Naive B cell (primary cell): ENCODE measurements around the gene LRRC27. TPM values are rescaled to one million over a fixed set of nuclear protein-coding genes. Genes with fewer than 3 reads are reported as not detected.

Experiments used
- ATAC-seq, 2 donors: fragments of 150-1000 bp; cut with Tn5 transposase; 2 replicates each; pipeline ENCODE4 v1.10.0; 2021; ENCODE audit warnings: low read depth in 2 of 2, mild to moderate bottlenecking in 2 of 2, moderate library complexity in 2 of 2
- DNase-seq: peaks from one replicate; pipeline ENCODE4 v3.0.0; 2022
- H3K27ac Mint-ChIP-seq, 6 donors: one replicate each; pipeline ENCODE4 v1.8.0; 2020 to 2022; ENCODE audit warnings: mild to moderate bottlenecking in 6 of 6, mixed read lengths in 6 of 6, moderate library complexity in 5 of 6, inconsistent platforms in 2 of 6
- H3K27me3 Mint-ChIP-seq, 3 donors: one replicate each; pipeline ENCODE4 v1.8.0; 2021 to 2022; ENCODE audit warnings: mixed read lengths in 3 of 3, mild to moderate bottlenecking in 1 of 3
- H3K36me3 Mint-ChIP-seq, 2 donors: one replicate each; pipeline ENCODE4 v1.8.0; 2020 to 2022; ENCODE audit warnings: mixed read lengths in 2 of 2, inconsistent platforms in 1 of 2, mild to moderate bottlenecking in 1 of 2
- H3K4me1 Mint-ChIP-seq, 3 donors: one replicate each; pipeline ENCODE4 v1.8.0; 2020 to 2022; ENCODE audit warnings: mixed read lengths in 3 of 3, inconsistent platforms in 1 of 3, mild to moderate bottlenecking in 1 of 3, moderate library complexity in 1 of 3
- H3K4me3 Mint-ChIP-seq, 8 donors: one replicate each; pipeline ENCODE4 v1.8.0; 2020 to 2022; ENCODE audit warnings: mild to moderate bottlenecking in 8 of 8, mixed read lengths in 8 of 8, moderate library complexity in 8 of 8, inconsistent platforms in 2 of 8
- H3K9me3 Mint-ChIP-seq, 7 donors: one replicate each; pipeline ENCODE4 v1.8.0; 2020 to 2022; ENCODE audit warnings: mixed read lengths in 7 of 7, mild to moderate bottlenecking in 5 of 7, inconsistent platforms in 2 of 7, moderate library complexity in 1 of 7
- polyA plus RNA-seq, 6 donors: library from polyadenylated mRNA; unstranded; fragments of 300-500 nt; fragmentation: Illumina TruSeq; gene quantifications; one replicate each; pipeline ENCODE4 v1.2.3, GENCODE V29; 2021; ENCODE audit warnings: low read depth in 6 of 6

LRRC27 gene
- 10 to 100 TPM in 1 of 6 donors, 1 to 10 TPM in 5; 7.7 to 11.1 (median 8.7) TPM for polyA plus RNA-seq

- Mint-ChIP-seq H3K27me3 (no peaks in the 10 kb centered on the region), H3K27ac (peak within 1 kb of the TSS; percentile 96 to 99 (median 98)), H3K4me1 (peaks cover 53 to 91% (median 79%) of the 10 kb centered on the region in 3 donors), H3K4me3 (peak within 1 kb of the TSS; percentile 87 to 97 (median 95)), H3K36me3 (peaks cover 0 to 4% of the 10 kb centered on the region in 2 donors), H3K9me3 (no peaks in the 10 kb centered on the region)
- peak; percentile 80 to 81 for ATAC-seq
- DNase-seq = peak; percentile 100
Observed at GRCh38 chr10:132331601-132332432, at the start of gene LRRC27. LRRC27 (plus strand) TSS chr10:132332193; CDS start chr10:132333525, 1,332 bp downstream.

GRCh38 chr10:132282667-132283603, 49.1 kb upstream of the LRRC27 start:
- DNase-seq (no peak), ATAC-seq (no peak)
- H3K9me3 Mint-ChIP-seq = peaks cover 0 to 5% (median 0%) of the 10 kb centered on the region in 7 donors
- H3K4me1 Mint-ChIP-seq = peaks cover 5 to 18% (median 8%) of the 10 kb centered on the region in 3 donors
- H3K36me3 Mint-ChIP-seq = no peaks in the 10 kb centered on the region
- peaks cover 0 to 20% (median 8%) of the 10 kb centered on the region in 3 donors for H3K27me3 Mint-ChIP-seq
- H3K27ac Mint-ChIP-seq = no peak overlapping the region
- no peak overlapping the region for H3K4me3 Mint-ChIP-seq

GRCh38 chr10:132283604-132284382, 48.2 kb upstream of the LRRC27 start:
- peaks cover 0 to 22% (median 8%) of the 10 kb centered on the region in 3 donors for H3K27me3 Mint-ChIP-seq
- H3K4me3 Mint-ChIP-seq = no peak overlapping the region
- no peak for DNase-seq
- no peak for ATAC-seq
- H3K36me3 Mint-ChIP-seq = no peaks in the 10 kb centered on the region
- peaks cover 3 to 18% (median 8%) of the 10 kb centered on the region in 3 donors for H3K4me1 Mint-ChIP-seq
- H3K9me3 Mint-ChIP-seq = peaks cover 0 to 12% (median 3%) of the 10 kb centered on the region in 7 donors
- no peak overlapping the region for H3K27ac Mint-ChIP-seq

- Mint-ChIP-seq H3K4me1 (peaks cover 0 to 3% (median 0%) of the 10 kb centered on the region in 3 donors), H3K27me3 (peaks cover 7 to 26% (median 23%) of the 10 kb centered on the region in 3 donors), H3K4me3 (no peak overlapping the region), H3K36me3 (no peaks in the 10 kb centered on the region), H3K27ac (no peak overlapping the region), H3K9me3 (peaks cover 0 to 18% (median 3%) of the 10 kb centered on the region in 7 donors)
- ATAC-seq (no peak), DNase-seq (no peak)
Observed at GRCh38 chr10:132289439-132289838, 42.6 kb upstream of the LRRC27 start.

- Mint-ChIP-seq H3K27ac (no peak overlapping the region), H3K9me3 (peaks cover 0 to 18% (median 3%) of the 10 kb centered on the region in 7 donors), H3K27me3 (peaks cover 11 to 28% (median 25%) of the 10 kb centered on the region in 3 donors), H3K36me3 (no peaks in the 10 kb centered on the region), H3K4me1 (peaks cover 0 to 5% (median 3%) of the 10 kb centered on the region in 3 donors), H3K4me3 (no peak overlapping the region)
- ATAC-seq (no peak), DNase-seq (no peak)
Observed at GRCh38 chr10:132290631-132291030, 41.4 kb upstream of the LRRC27 start.

- Mint-ChIP-seq H3K4me3 (no peak overlapping the region), H3K4me1 (peaks cover 0 to 7% (median 3%) of the 10 kb centered on the region in 3 donors), H3K27me3 (peaks cover 16 to 31% (median 30%) of the 10 kb centered on the region in 3 donors), H3K36me3 (no peaks in the 10 kb centered on the region), H3K9me3 (peaks cover 0 to 18% (median 3%) of the 10 kb centered on the region in 7 donors), H3K27ac (no peak overlapping the region)
- DNase-seq (no peak), ATAC-seq (no peak)
Observed at GRCh38 chr10:132291826-132292225, 40.2 kb upstream of the LRRC27 start.

- Mint-ChIP-seq H3K4me1 (peaks cover 5 to 11% (median 7%) of the 10 kb centered on the region in 3 donors), H3K27me3 (peaks cover 16 to 36% (median 36%) of the 10 kb centered on the region in 3 donors), H3K27ac (no peak overlapping the region), H3K4me3 (no peak overlapping the region), H3K9me3 (peaks cover 0 to 18% (median 3%) of the 10 kb centered on the region in 7 donors), H3K36me3 (no peaks in the 10 kb centered on the region)
- no peak for ATAC-seq
- DNase-seq = no peak
Observed at GRCh38 chr10:132292287-132293200, 39.4 kb upstream of the LRRC27 start.

- Mint-ChIP-seq H3K4me1 (peaks cover 6 to 13% (median 8%) of the 10 kb centered on the region in 3 donors), H3K4me3 (no peak overlapping the region), H3K27ac (no peak overlapping the region), H3K9me3 (peaks cover 0 to 11% (median 0%) of the 10 kb centered on the region in 7 donors), H3K36me3 (no peaks in the 10 kb centered on the region), H3K27me3 (peaks cover 16 to 38% (median 30%) of the 10 kb centered on the region in 3 donors)
- DNase-seq = no peak
- no peak for ATAC-seq
Observed at GRCh38 chr10:132293201-132293812, 38.7 kb upstream of the LRRC27 start.

GRCh38 chr10:132293813-132294520, 38.0 kb upstream of the LRRC27 start:
- ATAC-seq = no peak
- Mint-ChIP-seq H3K9me3 (peaks cover 0 to 4% (median 0%) of the 10 kb centered on the region in 7 donors), H3K4me1 (peaks cover 6 to 13% (median 8%) of the 10 kb centered on the region in 3 donors), H3K4me3 (no peak overlapping the region), H3K36me3 (no peaks in the 10 kb centered on the region), H3K27me3 (peaks cover 16 to 38% (median 30%) of the 10 kb centered on the region in 3 donors), H3K27ac (no peak overlapping the region)
- DNase-seq = no peak

- Mint-ChIP-seq H3K27me3 (peaks cover 15 to 38% (median 29%) of the 10 kb centered on the region in 3 donors), H3K4me1 (peaks cover 6 to 13% (median 8%) of the 10 kb centered on the region in 3 donors), H3K36me3 (no peaks in the 10 kb centered on the region), H3K4me3 (no peak overlapping the region), H3K27ac (peak overlapping the region in 1 of 6 donors; percentile 56), H3K9me3 (no peaks in the 10 kb centered on the region)
- no peak for DNase-seq
- no peak for ATAC-seq
Observed at GRCh38 chr10:132294561-132295318, 37.3 kb upstream of the LRRC27 start.
